ENCODE measurements around the gene DPP6. TPM values are rescaled to one million over a fixed set of nuclear protein-coding genes. Genes with fewer than 3 reads are reported as not detected.

DPP6 gene
- total RNA-seq, 1 experiment from 2014 or later, result not detected

DNA sequence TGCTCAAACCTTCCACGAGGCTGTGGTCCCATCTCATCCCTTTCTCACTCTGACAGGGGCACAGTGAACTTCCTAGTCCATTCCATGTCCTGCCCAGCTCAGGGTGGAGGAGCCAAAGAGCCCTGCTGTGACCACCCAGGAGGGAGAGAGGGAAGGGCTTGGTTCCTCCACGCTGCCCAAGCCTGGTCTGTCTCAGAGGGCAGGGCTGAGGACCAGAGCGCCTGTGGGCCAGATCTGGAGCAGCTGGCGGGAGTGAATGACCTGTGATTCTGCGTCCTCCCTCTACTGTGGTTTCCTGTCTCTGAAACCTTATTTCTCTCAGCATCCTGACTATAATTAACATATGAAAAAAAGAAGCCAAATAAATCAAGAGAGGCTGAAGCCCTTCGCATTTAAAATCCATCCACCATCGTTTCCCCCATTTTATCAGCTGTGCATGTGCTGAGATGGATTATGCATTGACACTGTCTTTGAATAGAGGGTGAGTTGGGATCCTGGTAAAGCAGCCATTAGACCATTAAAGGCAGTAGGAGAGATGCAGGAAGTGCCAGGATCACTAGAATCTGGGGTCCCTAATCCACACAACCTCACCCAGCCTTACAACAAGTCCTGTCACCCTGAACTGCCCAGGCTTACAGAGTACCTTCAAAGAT is 165.6 kb downstream of the DPP6 start:
- TF ChIP-seq POLR2AphosphoS5 (IDR thresholded peaks at IDR 0.05; ENCODE audit: low read depth, low read length) (no peak), TCF7L2 (IDR thresholded peaks at IDR 0.05; ENCODE audit: low read depth, low read length) (no peak), SIN3A (IDR thresholded peaks at IDR 0.05; ENCODE audit: borderline replicate concordance, insufficient read depth, low read depth, low read length) (no peak)
- TF ChIP-seq, protein P1, sequence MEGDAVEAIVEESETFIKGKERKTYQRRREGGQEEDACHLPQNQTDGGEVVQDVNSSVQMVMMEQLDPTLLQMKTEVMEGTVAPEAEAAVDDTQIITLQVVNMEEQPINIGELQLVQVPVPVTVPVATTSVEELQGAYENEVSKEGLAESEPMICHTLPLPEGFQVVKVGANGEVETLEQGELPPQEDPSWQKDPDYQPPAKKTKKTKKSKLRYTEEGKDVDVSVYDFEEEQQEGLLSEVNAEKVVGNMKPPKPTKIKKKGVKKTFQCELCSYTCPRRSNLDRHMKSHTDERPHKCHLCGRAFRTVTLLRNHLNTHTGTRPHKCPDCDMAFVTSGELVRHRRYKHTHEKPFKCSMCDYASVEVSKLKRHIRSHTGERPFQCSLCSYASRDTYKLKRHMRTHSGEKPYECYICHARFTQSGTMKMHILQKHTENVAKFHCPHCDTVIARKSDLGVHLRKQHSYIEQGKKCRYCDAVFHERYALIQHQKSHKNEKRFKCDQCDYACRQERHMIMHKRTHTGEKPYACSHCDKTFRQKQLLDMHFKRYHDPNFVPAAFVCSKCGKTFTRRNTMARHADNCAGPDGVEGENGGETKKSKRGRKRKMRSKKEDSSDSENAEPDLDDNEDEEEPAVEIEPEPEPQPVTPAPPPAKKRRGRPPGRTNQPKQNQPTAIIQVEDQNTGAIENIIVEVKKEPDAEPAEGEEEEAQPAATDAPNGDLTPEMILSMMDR (IDR thresholded peaks at IDR 0.05), result no peak
- TF ChIP-seq, protein P2, sequence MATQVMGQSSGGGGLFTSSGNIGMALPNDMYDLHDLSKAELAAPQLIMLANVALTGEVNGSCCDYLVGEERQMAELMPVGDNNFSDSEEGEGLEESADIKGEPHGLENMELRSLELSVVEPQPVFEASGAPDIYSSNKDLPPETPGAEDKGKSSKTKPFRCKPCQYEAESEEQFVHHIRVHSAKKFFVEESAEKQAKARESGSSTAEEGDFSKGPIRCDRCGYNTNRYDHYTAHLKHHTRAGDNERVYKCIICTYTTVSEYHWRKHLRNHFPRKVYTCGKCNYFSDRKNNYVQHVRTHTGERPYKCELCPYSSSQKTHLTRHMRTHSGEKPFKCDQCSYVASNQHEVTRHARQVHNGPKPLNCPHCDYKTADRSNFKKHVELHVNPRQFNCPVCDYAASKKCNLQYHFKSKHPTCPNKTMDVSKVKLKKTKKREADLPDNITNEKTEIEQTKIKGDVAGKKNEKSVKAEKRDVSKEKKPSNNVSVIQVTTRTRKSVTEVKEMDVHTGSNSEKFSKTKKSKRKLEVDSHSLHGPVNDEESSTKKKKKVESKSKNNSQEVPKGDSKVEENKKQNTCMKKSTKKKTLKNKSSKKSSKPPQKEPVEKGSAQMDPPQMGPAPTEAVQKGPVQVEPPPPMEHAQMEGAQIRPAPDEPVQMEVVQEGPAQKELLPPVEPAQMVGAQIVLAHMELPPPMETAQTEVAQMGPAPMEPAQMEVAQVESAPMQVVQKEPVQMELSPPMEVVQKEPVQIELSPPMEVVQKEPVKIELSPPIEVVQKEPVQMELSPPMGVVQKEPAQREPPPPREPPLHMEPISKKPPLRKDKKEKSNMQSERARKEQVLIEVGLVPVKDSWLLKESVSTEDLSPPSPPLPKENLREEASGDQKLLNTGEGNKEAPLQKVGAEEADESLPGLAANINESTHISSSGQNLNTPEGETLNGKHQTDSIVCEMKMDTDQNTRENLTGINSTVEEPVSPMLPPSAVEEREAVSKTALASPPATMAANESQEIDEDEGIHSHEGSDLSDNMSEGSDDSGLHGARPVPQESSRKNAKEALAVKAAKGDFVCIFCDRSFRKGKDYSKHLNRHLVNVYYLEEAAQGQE (IDR thresholded peaks at IDR 0.05; ENCODE audit: insufficient read depth in 1 of 2, low read depth in 2 of 2, low read length in 1 of 2), result no peak
- H3K27me3 ChIP-seq (ENCODE audit: control insufficient read depth, insufficient read depth, low read length), result no peaks in the 10 kb centered on the region
- H3K9me3 ChIP-seq (ENCODE audit: control insufficient read depth, insufficient read depth, low read depth, low read length), result no peaks in the 10 kb centered on the region
- no peaks in the 10 kb centered on the region for H3K4me1 ChIP-seq (ENCODE audit: control insufficient read depth, insufficient read depth, low read length)
- no TSS peak for BruUV-seq (replicated peaks)
- CTCF ChIA-PET, result no interaction called here
- ATAC-seq (no peak), DNase-seq (ENCODE audit: low read depth, low spot score) (no peak)
- H3K36me3 ChIP-seq (ENCODE audit: control insufficient read depth, insufficient read depth, low read length), result no peaks in the 10 kb centered on the region
- H3K27ac ChIP-seq (ENCODE audit: low read length), result no peak overlapping the region
- POLR2A ChIA-PET, result no interaction called here
- intact Hi-C loops (cut with micrococcal nuclease; ENCODE audit: unreplicated experiment) (no loop called here), in situ Hi-C loops (cut with HindIII; ENCODE audit: low pct_unique_long_range_greater_than_20kb, low sequenced_read_pairs) (no loop called here)
- no peak overlapping the region for H3K4me3 ChIP-seq (ENCODE audit: low read depth in 2 of 2, low read length in 2 of 2)

DNA sequence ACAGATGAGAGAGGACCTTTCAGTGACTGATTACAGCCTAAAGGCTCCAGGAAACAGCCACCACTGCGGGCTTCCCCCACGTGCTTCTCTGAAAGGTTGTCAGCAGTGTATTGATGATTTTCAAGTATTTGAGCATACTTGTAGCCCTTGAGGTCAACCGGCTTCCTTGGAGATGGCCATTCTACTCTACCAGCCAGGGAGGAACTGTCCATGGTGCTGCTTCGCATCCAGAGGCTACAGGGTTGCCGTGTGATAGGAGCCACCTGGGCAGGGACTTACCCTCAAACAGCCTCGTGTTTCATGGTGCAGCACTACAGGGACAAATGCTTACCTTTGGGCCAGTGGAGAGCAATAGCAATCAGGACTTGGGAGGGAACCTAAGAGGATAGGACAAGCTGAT is 179.5 kb downstream of the DPP6 start:
- no peaks in the 10 kb centered on the region for H3K4me1 ChIP-seq (ENCODE audit: control insufficient read depth, insufficient read depth, low read length)
- no peak for TF ChIP-seq TCF7L2 (IDR thresholded peaks at IDR 0.05; ENCODE audit: low read depth, low read length)
- TF ChIP-seq POLR2AphosphoS5 (IDR thresholded peaks at IDR 0.05; ENCODE audit: low read depth, low read length), result no peak
- TF ChIP-seq, protein P1 (IDR thresholded peaks at IDR 0.05), result no peak
- TF ChIP-seq, protein P2 (IDR thresholded peaks at IDR 0.05; ENCODE audit: insufficient read depth in 1 of 2, low read depth in 2 of 2, low read length in 1 of 2), result peak; percentile 82 to 86
- no peak for TF ChIP-seq SIN3A (IDR thresholded peaks at IDR 0.05; ENCODE audit: borderline replicate concordance, insufficient read depth, low read depth, low read length)
- BruUV-seq (replicated peaks), result no TSS peak
- no peak overlapping the region for H3K27ac ChIP-seq (ENCODE audit: low read length)
- ChIA-PET CTCF (no interaction called here), POLR2A (no interaction called here)
- no peaks in the 10 kb centered on the region for H3K9me3 ChIP-seq (ENCODE audit: control insufficient read depth, insufficient read depth, low read depth, low read length)
- intact Hi-C loops (cut with micrococcal nuclease; ENCODE audit: unreplicated experiment), result no loop called here
- no peak for DNase-seq (ENCODE audit: low read depth, low spot score)
- H3K27me3 ChIP-seq (ENCODE audit: control insufficient read depth, insufficient read depth, low read length), result no peaks in the 10 kb centered on the region
- no peak overlapping the region for H3K4me3 ChIP-seq (ENCODE audit: low read depth in 2 of 2, low read length in 2 of 2)
- in situ Hi-C loops (cut with HindIII; ENCODE audit: low pct_unique_long_range_greater_than_20kb, low sequenced_read_pairs), result no loop called here
- no peak for ATAC-seq
- no peaks in the 10 kb centered on the region for H3K36me3 ChIP-seq (ENCODE audit: control insufficient read depth, insufficient read depth, low read length)

Data from Panc1 (cell line).